Naive B cell (primary cell): ENCODE measurements around the gene PDE9A. TPM values are rescaled to one million over a fixed set of nuclear protein-coding genes. Genes with fewer than 3 reads are reported as not detected.

Experiments
- ATAC-seq, 2 donors: fragments of 150-1000 bp; cut with Tn5 transposase; 2 replicates each; pipeline ENCODE4 v1.10.0; 2021; ENCODE audit warnings: low read depth in 2 of 2, mild to moderate bottlenecking in 2 of 2, moderate library complexity in 2 of 2
- DNase-seq: peaks from one replicate; pipeline ENCODE4 v3.0.0; 2022
- H3K27ac Mint-ChIP-seq, 6 donors: one replicate each; pipeline ENCODE4 v1.8.0; 2020 to 2022; ENCODE audit warnings: mild to moderate bottlenecking in 6 of 6, mixed read lengths in 6 of 6, moderate library complexity in 5 of 6, inconsistent platforms in 2 of 6
- H3K27me3 Mint-ChIP-seq, 3 donors: one replicate each; pipeline ENCODE4 v1.8.0; 2021 to 2022; ENCODE audit warnings: mixed read lengths in 3 of 3, mild to moderate bottlenecking in 1 of 3
- H3K36me3 Mint-ChIP-seq, 2 donors: one replicate each; pipeline ENCODE4 v1.8.0; 2020 to 2022; ENCODE audit warnings: mixed read lengths in 2 of 2, inconsistent platforms in 1 of 2, mild to moderate bottlenecking in 1 of 2
- H3K4me1 Mint-ChIP-seq, 3 donors: one replicate each; pipeline ENCODE4 v1.8.0; 2020 to 2022; ENCODE audit warnings: mixed read lengths in 3 of 3, inconsistent platforms in 1 of 3, mild to moderate bottlenecking in 1 of 3, moderate library complexity in 1 of 3
- H3K4me3 Mint-ChIP-seq, 8 donors: one replicate each; pipeline ENCODE4 v1.8.0; 2020 to 2022; ENCODE audit warnings: mild to moderate bottlenecking in 8 of 8, mixed read lengths in 8 of 8, moderate library complexity in 8 of 8, inconsistent platforms in 2 of 8
- H3K9me3 Mint-ChIP-seq, 7 donors: one replicate each; pipeline ENCODE4 v1.8.0; 2020 to 2022; ENCODE audit warnings: mixed read lengths in 7 of 7, mild to moderate bottlenecking in 5 of 7, inconsistent platforms in 2 of 7, moderate library complexity in 1 of 7
- polyA plus RNA-seq, 6 donors: library from polyadenylated mRNA; unstranded; fragments of 300-500 nt; fragmentation: Illumina TruSeq; gene quantifications; one replicate each; pipeline ENCODE4 v1.2.3, GENCODE V29; 2021; ENCODE audit warnings: low read depth in 6 of 6

PDE9A gene
- polyA plus RNA-seq, 6 donors from 2014 or later, result 0.26 to 1.5 (median 0.79) TPM; not detected in 1

- H3K4me3 Mint-ChIP-seq, result peak overlapping the region in 3 of 8 donors; percentile 5 to 48 (median 37)
Measured at GRCh38 chr21:42650441-42651421, 2.7 kb upstream of the PDE9A start.

GRCh38 chr21:42651515-42652401, 1.7 kb upstream of the PDE9A start:
- DNase-seq, result no peak
- no peak for ATAC-seq
- peak overlapping the region; percentile 36 to 94 (median 74) for H3K4me3 Mint-ChIP-seq
- H3K4me1 Mint-ChIP-seq, result peaks cover 17 to 25% (median 17%) of the 10 kb centered on the region in 3 donors
- H3K27ac Mint-ChIP-seq, result no peak overlapping the region
- no peaks in the 10 kb centered on the region for H3K36me3 Mint-ChIP-seq
- H3K27me3 Mint-ChIP-seq, result peaks cover 23 to 50% (median 44%) of the 10 kb centered on the region in 3 donors
- no peaks in the 10 kb centered on the region for H3K9me3 Mint-ChIP-seq

More at GRCh38 chr21:42650441-42651421, 2.7 kb upstream of the PDE9A start:
- peaks cover 20 to 43% (median 34%) of the 10 kb centered on the region in 3 donors for H3K27me3 Mint-ChIP-seq
- ATAC-seq, result no peak
- H3K4me1 Mint-ChIP-seq, result peaks cover 16 to 23% (median 17%) of the 10 kb centered on the region in 3 donors
- H3K27ac Mint-ChIP-seq, result no peak overlapping the region
- DNase-seq, result no peak
- H3K36me3 Mint-ChIP-seq, result no peaks in the 10 kb centered on the region
- no peaks in the 10 kb centered on the region for H3K9me3 Mint-ChIP-seq

DNA sequence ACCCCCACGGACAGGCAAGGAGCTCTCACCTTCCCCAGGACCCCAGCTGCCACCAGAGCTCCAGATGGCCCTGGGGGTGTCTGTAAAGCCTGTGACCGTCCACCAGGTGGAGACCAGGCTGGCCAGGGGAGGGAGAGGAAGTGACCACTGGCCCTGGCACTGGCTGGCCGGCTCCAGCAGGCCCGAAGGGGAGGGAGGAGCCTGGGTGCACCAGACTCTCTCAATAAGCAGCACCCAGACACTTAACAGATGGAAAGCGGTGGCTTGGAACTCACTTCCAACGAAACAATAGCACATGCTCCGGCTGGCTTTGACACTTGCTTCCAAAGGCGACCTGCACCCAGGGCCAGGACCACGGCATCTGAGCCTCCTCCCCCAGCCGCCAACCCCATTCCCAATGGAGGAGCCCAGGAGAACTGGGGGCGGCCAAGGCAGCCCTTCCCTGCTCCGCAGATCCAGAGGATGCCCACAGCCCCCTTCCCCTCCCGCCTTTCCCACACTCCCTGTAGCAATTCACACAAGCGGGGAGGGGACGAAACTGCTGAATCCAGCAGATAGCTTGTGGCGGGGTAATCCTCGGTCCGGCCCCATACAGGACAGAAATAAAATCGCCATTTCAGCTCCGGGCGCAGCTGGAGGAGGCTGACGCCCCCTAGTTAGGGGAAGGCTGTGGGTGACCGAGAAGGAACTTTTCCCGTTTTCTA, 742 bp upstream of the PDE9A start:
- H3K27ac Mint-ChIP-seq, result peak overlapping the region in 3 of 6 donors; percentile 47 to 92 (median 75)

DNA sequence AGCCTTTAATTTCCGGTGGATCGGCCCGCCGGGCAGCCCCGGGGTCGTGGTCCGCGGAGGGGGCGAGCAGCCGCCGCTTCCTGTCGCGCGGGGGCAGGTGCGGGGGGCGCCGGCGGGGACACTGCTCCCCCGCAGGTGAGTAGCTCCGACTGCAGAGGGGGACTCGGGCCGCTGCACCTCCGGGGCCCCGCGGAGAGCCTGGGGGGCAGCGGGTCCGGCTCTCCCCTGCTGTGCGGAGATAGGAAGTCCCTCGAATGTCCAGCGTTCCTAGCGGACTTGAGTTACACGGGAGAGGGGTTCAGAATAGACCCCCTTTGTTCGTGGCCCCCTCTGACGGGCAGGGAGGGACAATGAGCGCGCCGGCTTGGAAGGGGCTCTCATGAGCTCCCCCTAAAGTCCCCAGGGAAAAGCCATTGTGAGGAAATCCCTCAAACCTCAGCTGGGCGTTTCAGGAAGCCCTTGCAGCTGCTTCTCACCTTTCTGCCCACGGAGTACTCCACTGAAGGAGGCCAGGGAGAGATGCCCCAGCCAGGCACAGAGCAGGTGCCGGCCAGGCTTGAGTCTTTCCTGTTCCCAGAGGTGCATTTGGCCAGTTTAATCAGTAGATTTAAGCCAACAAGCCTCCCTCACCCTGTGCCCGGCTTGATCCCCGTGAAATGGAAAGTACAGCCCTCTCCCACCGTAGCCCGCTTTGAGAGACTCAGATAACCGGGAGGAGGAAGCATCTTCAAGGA, 925 bp downstream of the PDE9A start:
- ATAC-seq, result peak; percentile 68 to 70
- H3K9me3 Mint-ChIP-seq, result no peaks in the 10 kb centered on the region
- peaks cover 26 to 38% (median 31%) of the 10 kb centered on the region in 3 donors for H3K4me1 Mint-ChIP-seq
- DNase-seq, result peak; percentile 73
- H3K36me3 Mint-ChIP-seq, result no peaks in the 10 kb centered on the region
- H3K4me3 Mint-ChIP-seq, result peak overlapping the region; percentile 65 to 94 (median 82)
- peaks cover 34 to 68% (median 55%) of the 10 kb centered on the region in 3 donors for H3K27me3 Mint-ChIP-seq
- H3K27ac Mint-ChIP-seq, result peak overlapping the region in 2 of 6 donors; percentile 47 to 65

More for the DNA sequence above, 742 bp upstream of the PDE9A start:
- DNase-seq (no peak), ATAC-seq (no peak)
- Mint-ChIP-seq H3K36me3 (no peaks in the 10 kb centered on the region), H3K4me1 (peaks cover 17 to 25% (median 20%) of the 10 kb centered on the region in 3 donors), H3K27me3 (peaks cover 25 to 54% (median 46%) of the 10 kb centered on the region in 3 donors), H3K4me3 (peak overlapping the region; percentile 57 to 94 (median 86)), H3K9me3 (no peaks in the 10 kb centered on the region)

DNA sequence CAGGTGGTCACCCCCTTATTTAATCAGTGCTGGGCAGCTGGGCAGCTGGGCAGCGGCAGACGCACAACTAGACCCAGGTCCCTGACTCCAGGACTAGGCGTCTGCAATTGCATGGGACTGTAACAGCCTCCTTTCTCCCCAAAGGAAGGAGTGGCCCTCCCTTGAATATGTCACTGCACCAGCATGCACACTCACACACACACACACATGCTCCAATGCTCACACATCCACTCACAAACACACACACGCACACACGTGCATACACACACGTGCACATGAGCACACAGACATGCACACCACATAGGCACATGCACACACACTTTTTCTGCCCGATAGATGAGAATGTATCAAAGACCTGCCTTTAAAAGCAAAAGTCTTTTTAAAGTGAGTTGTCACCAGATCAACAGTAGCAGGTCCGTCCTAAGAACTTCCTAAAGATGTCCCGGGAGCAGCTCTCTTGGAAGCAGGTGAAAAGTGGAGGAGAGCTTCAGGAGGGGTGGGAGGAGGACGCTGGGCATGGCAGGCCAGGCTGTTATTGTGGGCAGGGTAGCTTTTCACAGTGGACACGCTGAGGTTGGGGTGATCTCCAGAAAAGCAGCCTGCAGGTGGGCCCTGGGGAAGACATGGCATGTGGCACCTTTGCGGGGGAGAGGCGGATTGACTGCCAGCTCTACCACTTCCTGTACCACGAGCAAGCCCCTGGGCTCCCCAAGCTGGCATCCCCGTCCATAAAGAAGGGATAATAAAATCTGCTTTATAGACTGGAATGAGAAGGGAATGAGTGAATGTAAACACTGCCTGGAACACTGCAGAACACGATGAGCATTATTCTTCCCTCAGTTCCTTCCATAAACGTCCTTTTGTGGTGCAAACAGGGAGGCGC, 1.7 kb downstream of the PDE9A start:
- no peak for ATAC-seq
- Mint-ChIP-seq H3K4me3 (peak overlapping the region; percentile 65 to 94 (median 82)), H3K27ac (peak overlapping the region in 3 of 6 donors; percentile 47 to 87 (median 54))

GRCh38 chr21:42655796-42656770, 2.7 kb downstream of the PDE9A start:
- peaks cover 30 to 42% (median 39%) of the 10 kb centered on the region in 3 donors for H3K4me1 Mint-ChIP-seq
- H3K9me3 Mint-ChIP-seq, result no peaks in the 10 kb centered on the region
- H3K27ac Mint-ChIP-seq, result peak overlapping the region in 1 of 6 donors; percentile 15
- peaks cover 34 to 72% (median 53%) of the 10 kb centered on the region in 3 donors for H3K27me3 Mint-ChIP-seq
- ATAC-seq (no peak), DNase-seq (no peak)
- H3K4me3 Mint-ChIP-seq, result peak overlapping the region in 4 of 8 donors; percentile 15 to 69 (median 31)
- H3K36me3 Mint-ChIP-seq, result no peaks in the 10 kb centered on the region

More for the DNA sequence above, 1.7 kb downstream of the PDE9A start:
- H3K9me3 Mint-ChIP-seq, result no peaks in the 10 kb centered on the region
- H3K27me3 Mint-ChIP-seq, result peaks cover 34 to 74% (median 55%) of the 10 kb centered on the region in 3 donors
- DNase-seq, result no peak
- H3K4me1 Mint-ChIP-seq, result peaks cover 30 to 42% (median 35%) of the 10 kb centered on the region in 3 donors
- no peaks in the 10 kb centered on the region for H3K36me3 Mint-ChIP-seq

GRCh38 chr21:42656872-42657271, 3.5 kb downstream of the PDE9A start:
- ATAC-seq (no peak), DNase-seq (no peak)
- H3K27ac Mint-ChIP-seq, result peak overlapping the region in 1 of 6 donors; percentile 33
- H3K27me3 Mint-ChIP-seq, result peaks cover 32 to 69% (median 45%) of the 10 kb centered on the region in 3 donors
- no peaks in the 10 kb centered on the region for H3K36me3 Mint-ChIP-seq
- H3K9me3 Mint-ChIP-seq, result no peaks in the 10 kb centered on the region
- H3K4me1 Mint-ChIP-seq, result peaks cover 32 to 47% (median 45%) of the 10 kb centered on the region in 3 donors
- peak overlapping the region in 1 of 8 donors; percentile 20 for H3K4me3 Mint-ChIP-seq

DNA sequence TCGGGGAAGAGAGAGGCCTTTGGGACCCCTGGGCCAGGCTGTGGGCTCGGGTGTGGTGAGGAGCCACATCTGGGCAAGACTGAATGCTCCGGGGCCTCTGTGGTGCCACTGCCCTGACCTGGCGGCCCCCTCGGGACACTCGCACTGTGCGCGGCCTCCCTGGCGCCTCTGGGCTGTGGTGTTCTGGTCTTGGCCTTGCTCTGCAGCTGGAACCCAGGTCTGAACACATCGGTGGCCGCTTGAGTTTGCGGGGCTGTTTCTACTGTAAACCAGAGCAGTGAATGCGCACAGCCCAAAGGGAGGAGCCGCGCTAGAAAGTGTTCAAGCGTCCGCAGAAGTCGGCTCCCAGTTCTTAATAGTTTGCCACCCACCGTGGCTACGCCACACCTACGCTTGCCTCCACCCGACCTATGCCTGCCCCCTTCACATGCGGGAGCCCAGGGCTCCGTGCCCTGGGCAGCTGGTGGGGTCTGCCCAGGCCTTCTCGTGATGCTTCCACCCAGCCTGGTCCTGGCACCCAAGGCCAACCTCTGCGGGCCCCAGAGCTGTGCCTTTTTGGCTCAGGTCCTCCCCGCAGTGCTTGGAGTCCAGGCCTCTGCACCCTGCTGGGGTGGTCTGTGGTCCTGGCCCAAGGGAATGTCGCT, 4.4 kb downstream of the PDE9A start:
- H3K9me3 Mint-ChIP-seq, result no peaks in the 10 kb centered on the region
- no peaks in the 10 kb centered on the region for H3K36me3 Mint-ChIP-seq
- peak overlapping the region in 2 of 8 donors; percentile 47 to 84 for H3K4me3 Mint-ChIP-seq
- H3K27ac Mint-ChIP-seq, result no peak overlapping the region
- H3K4me1 Mint-ChIP-seq, result peaks cover 27 to 45% (median 44%) of the 10 kb centered on the region in 3 donors
- no peak for ATAC-seq
- no peak for DNase-seq
- peaks cover 28 to 60% (median 39%) of the 10 kb centered on the region in 3 donors for H3K27me3 Mint-ChIP-seq

DNA sequence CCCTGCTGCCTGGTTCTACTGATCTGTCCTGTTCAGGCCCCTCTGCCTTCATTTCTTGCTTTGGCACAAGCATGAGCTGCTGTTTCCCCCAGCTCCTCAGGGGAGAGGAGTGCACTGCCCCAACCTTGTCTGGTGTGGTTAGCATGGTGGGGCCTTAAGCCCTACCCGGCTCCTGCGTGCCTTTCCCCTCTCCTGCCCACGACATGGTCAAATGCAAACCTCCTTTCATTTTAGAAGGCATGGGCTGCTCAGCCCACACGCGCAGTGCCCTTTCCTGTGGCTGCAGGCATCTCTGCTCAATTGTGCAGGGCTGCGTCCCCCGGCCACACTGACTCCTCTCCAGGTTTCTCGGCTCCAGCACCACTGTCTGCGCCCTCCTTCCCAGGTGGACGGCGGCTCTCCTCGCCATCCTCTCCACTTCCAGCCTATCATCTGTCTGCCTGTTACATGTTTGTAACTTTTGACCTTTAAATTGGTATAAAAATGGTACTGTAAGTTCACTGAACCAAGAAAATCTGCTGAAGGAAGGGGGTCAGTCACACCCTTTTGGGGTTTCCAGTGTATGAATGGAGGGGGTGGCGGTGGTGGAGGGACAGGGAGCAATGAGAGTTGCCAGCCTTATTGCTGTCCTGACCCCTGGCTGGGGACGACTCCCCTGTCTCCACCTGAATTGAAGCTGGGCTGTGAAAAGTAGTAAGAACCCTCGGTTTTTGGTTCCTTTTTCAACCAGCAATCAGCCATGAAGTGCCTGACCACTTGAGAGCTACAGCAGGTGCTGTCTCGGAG, 5.1 kb downstream of the PDE9A start:
- ATAC-seq (no peak), DNase-seq (no peak)
- Mint-ChIP-seq H3K36me3 (no peaks in the 10 kb centered on the region), H3K27me3 (peaks cover 28 to 54% (median 33%) of the 10 kb centered on the region in 3 donors), H3K27ac (peak overlapping the region in 1 of 6 donors; percentile 90), H3K4me1 (peaks cover 22 to 40% (median 39%) of the 10 kb centered on the region in 3 donors), H3K9me3 (no peaks in the 10 kb centered on the region), H3K4me3 (peak overlapping the region in 7 of 8 donors; percentile 25 to 91 (median 52))
